ENCODE data around the gene ARHGEF1. TPM values are rescaled to one million over a fixed set of nuclear protein-coding genes. Genes with fewer than 3 reads are reported as not detected.

ARHGEF1 gene
- total RNA-seq, 2 experiments from 2014 or later, result 1,019 to 1,047 TPM

DNA sequence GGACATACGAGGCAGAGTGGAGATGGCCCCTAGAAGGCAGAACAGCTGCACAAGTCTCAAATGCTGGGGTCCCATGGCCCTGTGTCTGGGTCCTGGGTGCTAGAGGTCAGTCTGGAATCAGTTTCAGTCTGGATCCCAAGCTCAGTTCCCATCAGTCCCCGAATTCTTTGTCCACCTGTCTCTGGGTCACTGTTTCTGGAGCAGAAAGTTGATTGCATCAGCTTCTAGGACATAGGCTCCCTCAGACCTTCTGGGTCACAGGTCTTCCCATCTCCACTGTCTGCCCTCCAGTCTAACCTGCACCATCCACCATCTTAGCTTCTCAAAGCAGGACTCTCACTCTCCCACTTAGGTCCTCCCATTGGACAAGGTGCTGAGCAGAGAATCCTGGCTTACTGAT is 43.8 kb upstream of the ARHGEF1 start:
- no peaks in the 10 kb centered on the region for H3K4me1 ChIP-seq (ENCODE audit: insufficient read depth, low read length)
- H3K27me3 ChIP-seq (ENCODE audit: control insufficient read depth in 1 of 2, insufficient read depth in 2 of 2, low read length in 2 of 2), result peaks cover 13 to 18% of the 10 kb centered on the region in 2 experiments
- no peak overlapping the region for H3K4me3 ChIP-seq (ENCODE audit: low read length)
- H3K9me3 ChIP-seq (ENCODE audit: control insufficient read depth in 1 of 2, insufficient read depth in 1 of 2, low read length in 2 of 2), result peaks cover 0 to 2% of the 10 kb centered on the region in 2 experiments
- Mint-ChIP-seq H3K27me3 (peaks cover 40% of the 10 kb centered on the region), H3K36me3 (ENCODE audit: low read depth) (no peaks in the 10 kb centered on the region), H3K27ac (no peak overlapping the region), H3K9me3 (no peaks in the 10 kb centered on the region), H3K4me3 (no peak overlapping the region), H3K4me1 (ENCODE audit: low read depth) (no peaks in the 10 kb centered on the region)
- POLR2A ChIA-PET, result no interaction called here
- ATAC-seq (ENCODE audit: poor library complexity) (no peak), DNase-seq (no peak)
- H3K36me3 ChIP-seq (ENCODE audit: insufficient read depth, low read length), result no peaks in the 10 kb centered on the region
- CTCF ChIA-PET, result no interaction called here
- no peak overlapping the region for H3K27ac ChIP-seq (ENCODE audit: low read depth in 1 of 2, low read length in 2 of 2)
- TF ChIP-seq, protein P1, sequence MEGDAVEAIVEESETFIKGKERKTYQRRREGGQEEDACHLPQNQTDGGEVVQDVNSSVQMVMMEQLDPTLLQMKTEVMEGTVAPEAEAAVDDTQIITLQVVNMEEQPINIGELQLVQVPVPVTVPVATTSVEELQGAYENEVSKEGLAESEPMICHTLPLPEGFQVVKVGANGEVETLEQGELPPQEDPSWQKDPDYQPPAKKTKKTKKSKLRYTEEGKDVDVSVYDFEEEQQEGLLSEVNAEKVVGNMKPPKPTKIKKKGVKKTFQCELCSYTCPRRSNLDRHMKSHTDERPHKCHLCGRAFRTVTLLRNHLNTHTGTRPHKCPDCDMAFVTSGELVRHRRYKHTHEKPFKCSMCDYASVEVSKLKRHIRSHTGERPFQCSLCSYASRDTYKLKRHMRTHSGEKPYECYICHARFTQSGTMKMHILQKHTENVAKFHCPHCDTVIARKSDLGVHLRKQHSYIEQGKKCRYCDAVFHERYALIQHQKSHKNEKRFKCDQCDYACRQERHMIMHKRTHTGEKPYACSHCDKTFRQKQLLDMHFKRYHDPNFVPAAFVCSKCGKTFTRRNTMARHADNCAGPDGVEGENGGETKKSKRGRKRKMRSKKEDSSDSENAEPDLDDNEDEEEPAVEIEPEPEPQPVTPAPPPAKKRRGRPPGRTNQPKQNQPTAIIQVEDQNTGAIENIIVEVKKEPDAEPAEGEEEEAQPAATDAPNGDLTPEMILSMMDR (IDR thresholded peaks at IDR 0.05), result no peak
- intact Hi-C loops (cut with DNase I, micrococcal nuclease), result no loop called here

DNA sequence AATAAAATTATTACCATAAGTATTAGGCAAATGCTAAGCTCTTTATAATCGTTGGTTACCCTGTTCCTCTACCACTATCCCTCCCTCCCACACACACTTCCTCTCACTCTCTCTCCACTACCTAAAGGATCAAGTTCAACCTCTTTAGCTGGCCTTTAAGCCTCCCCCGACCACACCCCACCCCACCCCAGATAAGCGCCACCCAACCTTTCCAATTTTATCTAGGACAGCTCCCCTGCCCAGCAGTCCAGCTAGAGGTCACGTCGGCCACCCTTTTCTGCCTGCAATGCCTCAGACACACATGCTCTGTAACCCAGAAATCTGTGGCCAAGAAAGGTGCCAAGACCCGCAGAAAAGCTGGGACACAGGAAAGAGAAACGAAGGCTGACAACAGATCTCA is 39.6 kb upstream of the ARHGEF1 start:
- Histone ChIP-seq H3K27me3 (ENCODE audit: control insufficient read depth in 1 of 2, insufficient read depth in 2 of 2, low read length in 2 of 2) (peaks cover 0 to 8% of the 10 kb centered on the region in 2 experiments), H3K36me3 (ENCODE audit: insufficient read depth, low read length) (no peaks in the 10 kb centered on the region), H3K27ac (ENCODE audit: low read depth in 1 of 2, low read length in 2 of 2) (no peak overlapping the region), H3K9me3 (ENCODE audit: control insufficient read depth in 1 of 2, insufficient read depth in 1 of 2, low read length in 2 of 2) (peaks cover 0 to 10% of the 10 kb centered on the region in 2 experiments), H3K4me1 (ENCODE audit: insufficient read depth, low read length) (no peaks in the 10 kb centered on the region), H3K4me3 (ENCODE audit: low read length) (no peak overlapping the region)
- Mint-ChIP-seq H3K36me3 (ENCODE audit: low read depth) (no peaks in the 10 kb centered on the region), H3K9me3 (no peaks in the 10 kb centered on the region), H3K27ac (no peak overlapping the region), H3K27me3 (peaks cover 12% of the 10 kb centered on the region), H3K4me1 (ENCODE audit: low read depth) (no peaks in the 10 kb centered on the region), H3K4me3 (no peak overlapping the region)
- DNase-seq (no peak), ATAC-seq (ENCODE audit: poor library complexity) (no peak)
- intact Hi-C loops (cut with DNase I, micrococcal nuclease), result no loop called here
- POLR2A ChIA-PET, result no interaction called here
- CTCF ChIA-PET, result interaction anchor here (0.5 to 0.6 kb wide), 2 partner anchors 11 to 170 kb away, joined by 3 to 5 read pairs; no protein-coding TSS in a partner anchor
- TF ChIP-seq, protein P1 (IDR thresholded peaks at IDR 0.05), result no peak

DNA sequence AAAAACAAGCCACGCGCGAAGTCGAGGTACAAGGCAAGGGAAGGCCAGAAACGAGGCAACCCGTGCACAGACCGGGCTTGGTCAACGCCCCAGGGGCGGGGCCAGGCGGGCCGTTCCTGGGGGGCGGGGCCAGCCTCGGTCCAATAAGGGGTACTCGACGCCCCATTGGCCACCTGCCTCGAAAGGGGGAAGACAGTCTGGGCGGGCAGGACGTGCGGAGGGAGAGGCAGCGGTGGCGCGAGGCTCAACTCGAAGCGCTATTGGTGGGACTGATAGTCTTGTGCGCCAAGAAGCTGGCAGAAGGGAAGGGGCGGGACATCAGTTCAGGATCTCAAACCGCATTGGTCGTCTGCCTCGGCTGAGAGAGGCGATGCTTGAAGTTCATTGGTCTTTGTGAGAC is 38.4 kb upstream of the ARHGEF1 start, which contains the start of gene LYPD4:
TSS of gene LYPD4 (minus strand) at position 83 of the 400 bp plus-strand sequence. CDS start 5,398 bp downstream, outside the sequence.
- H3K36me3 Mint-ChIP-seq (ENCODE audit: low read depth), result no peaks in the 10 kb centered on the region

More for the DNA sequence above, 38.4 kb upstream of the ARHGEF1 start, which contains the start of gene LYPD4:
- Histone ChIP-seq H3K9me3 (ENCODE audit: control insufficient read depth in 1 of 2, insufficient read depth in 1 of 2, low read length in 2 of 2) (peaks cover 0 to 10% of the 10 kb centered on the region in 2 experiments), H3K4me3 (ENCODE audit: low read length) (no peak within 1 kb of the TSS), H3K4me1 (ENCODE audit: insufficient read depth, low read length) (no peaks in the 10 kb centered on the region), H3K27me3 (ENCODE audit: control insufficient read depth in 1 of 2, insufficient read depth in 2 of 2, low read length in 2 of 2) (no peaks in the 10 kb centered on the region), H3K36me3 (ENCODE audit: insufficient read depth, low read length) (no peaks in the 10 kb centered on the region), H3K27ac (ENCODE audit: low read depth in 1 of 2, low read length in 2 of 2) (no peak within 1 kb of the TSS)
- ChIA-PET POLR2A (no interaction called here), CTCF (no interaction called here)
- intact Hi-C loops (cut with DNase I, micrococcal nuclease), result no loop called here
- Mint-ChIP-seq H3K9me3 (no peaks in the 10 kb centered on the region), H3K27ac (no peak within 1 kb of the TSS), H3K4me3 (no peak within 1 kb of the TSS), H3K27me3 (no peaks in the 10 kb centered on the region), H3K4me1 (ENCODE audit: low read depth) (no peaks in the 10 kb centered on the region)
- no peak for DNase-seq
- ATAC-seq (ENCODE audit: poor library complexity), result no peak
- TF ChIP-seq, protein P1 (IDR thresholded peaks at IDR 0.05), result no peak

Measured in CD4-positive, alpha-beta T cell (primary cell).